CD14-positive monocyte (primary cell): ENCODE data around the gene ARID1B. TPM values are rescaled to one million over a fixed set of nuclear protein-coding genes. Genes with fewer than 3 reads are reported as not detected.

ENCODE experiments used
- DNase-seq, 3 donors: peaks; one replicate each; pipeline ENCODE4 v3.0.0-alpha.2; 2011 to 2022
- H2AFZ ChIP-seq: 2 replicates; pipeline ENCODE4 v1.6.0; 2012; ENCODE audit warnings: mild to moderate bottlenecking, low read depth, low read length, inconsistent platforms; ENCODE audit not compliant: insufficient read depth, poor library complexity, severe bottlenecking
- H3K27ac ChIP-seq, 2 donors: 1 replicate in 1 of 2; 2 replicates in 1 of 2; pipeline ENCODE4 v1.5.1; 2012 to 2013; ENCODE audit warnings: low read length in 2 of 2, control low read depth in 1 of 2, inconsistent platforms in 1 of 2, low read depth in 1 of 2, mild to moderate bottlenecking in 1 of 2
- H3K27me3 ChIP-seq, 2 donors: one replicate each; pipeline versions ENCODE4 v1.6.0 to v1.6.1; 2011 to 2013; ENCODE audit warnings: low read length in 2 of 2; ENCODE audit not compliant: control insufficient read depth in 2 of 2, insufficient read depth in 2 of 2
- H3K36me3 ChIP-seq, 2 donors: replicated peaks in 1 of 2; 1 replicate in 1 of 2; 2 replicates in 1 of 2; pipeline versions ENCODE4 v1.5.1 to v1.6.1; 2012 to 2013; ENCODE audit warnings: low read length in 2 of 2, control low read depth in 1 of 2, inconsistent platforms in 1 of 2, mild to moderate bottlenecking in 1 of 2; ENCODE audit not compliant: insufficient read depth in 2 of 2, control insufficient read depth in 1 of 2
- H3K4me1 ChIP-seq, 2 donors: 1 replicate in 1 of 2; 2 replicates in 1 of 2; pipeline versions ENCODE4 v1.5.1 to v1.6.1; 2012 to 2013; ENCODE audit warnings: low read length in 2 of 2, control low read depth in 1 of 2, inconsistent platforms in 1 of 2, mild to moderate bottlenecking in 1 of 2, moderate library complexity in 1 of 2; ENCODE audit not compliant: insufficient read depth in 2 of 2, control insufficient read depth in 1 of 2
- H3K4me2 ChIP-seq: replicated peaks from 2 replicates; pipeline ENCODE3; 2012; ENCODE audit warnings: low read length, moderate library complexity, mild to moderate bottlenecking; ENCODE audit not compliant: poor library complexity, severe bottlenecking; ENCODE audit errors: extremely low read depth
- H3K4me3 ChIP-seq, 3 experiments: fragments of 200-600 bp in 1 of 3; sonication (generic) in 1 of 3; replicated peaks in 1 of 3; 1 replicate in 2 of 3; 2 replicates in 1 of 3; pipeline ENCODE4 v1.5.1; 2011 to 2013; ENCODE audit warnings: low read length in 3 of 3, mild to moderate bottlenecking in 3 of 3, control low read depth in 2 of 3, low read depth in 2 of 3, inconsistent platforms in 1 of 3, moderate library complexity in 1 of 3
- H3K79me2 ChIP-seq: 2 replicates; pipeline ENCODE4 v1.6.0; 2012; ENCODE audit warnings: mild to moderate bottlenecking, control low read depth, inconsistent platforms, low read length, moderate library complexity; ENCODE audit not compliant: insufficient read depth
- H3K9ac ChIP-seq: 2 replicates; pipeline ENCODE4 v1.6.0; 2017; ENCODE audit warnings: low read length, mild to moderate bottlenecking; ENCODE audit not compliant: insufficient read depth, poor library complexity, severe bottlenecking
- H3K9me3 ChIP-seq, 2 donors: replicated peaks in 1 of 2; 1 replicate in 1 of 2; 2 replicates in 1 of 2; pipeline versions ENCODE4 v1.5.1 to v1.6.1; 2012 to 2013; ENCODE audit warnings: low read length in 2 of 2, control low read depth in 1 of 2; ENCODE audit not compliant: control insufficient read depth in 1 of 2, insufficient read depth in 1 of 2
- H4K20me1 ChIP-seq: 2 replicates; pipeline ENCODE4 v1.6.0; 2012; ENCODE audit warnings: mild to moderate bottlenecking, low read length, control low read depth, moderate library complexity; ENCODE audit not compliant: insufficient read depth
- H3K27ac Mint-ChIP-seq, 7 donors: one replicate each; pipeline ENCODE4 v1.8.0; 2020; ENCODE audit warnings: mild to moderate bottlenecking in 7 of 7, mixed read lengths in 7 of 7, moderate library complexity in 6 of 7, inconsistent platforms in 2 of 7
- H3K27me3 Mint-ChIP-seq, 3 donors: one replicate each; pipeline ENCODE4 v1.8.0; 2021 to 2022; ENCODE audit warnings: low read depth in 3 of 3, mild to moderate bottlenecking in 3 of 3, mixed read lengths in 3 of 3, moderate library complexity in 3 of 3, inconsistent platforms in 1 of 3
- H3K36me3 Mint-ChIP-seq, 2 donors: one replicate each; pipeline ENCODE4 v1.8.0; 2020; ENCODE audit warnings: mixed read lengths in 2 of 2, inconsistent platforms in 1 of 2, mild to moderate bottlenecking in 1 of 2
- H3K4me1 Mint-ChIP-seq: one replicate; pipeline ENCODE4 v1.8.0; 2020; ENCODE audit warnings: mild to moderate bottlenecking, mixed read lengths
- H3K4me3 Mint-ChIP-seq, 2 donors: one replicate each; pipeline ENCODE4 v1.8.0; 2020; ENCODE audit warnings: mild to moderate bottlenecking in 2 of 2, mixed read lengths in 2 of 2, moderate library complexity in 1 of 2
- H3K9me3 Mint-ChIP-seq, 7 donors: one replicate each; pipeline ENCODE4 v1.8.0; 2020 to 2022; ENCODE audit warnings: mixed read lengths in 7 of 7, mild to moderate bottlenecking in 6 of 7, moderate library complexity in 6 of 7, inconsistent platforms in 2 of 7
- WGBS: methylation state at CpG from one replicate; pipeline ENCODE4 v1.1.5; 2013; ENCODE audit warnings: missing lambda C conversion rate; ENCODE audit not compliant: insufficient coverage; 5-methylcytosine and 5-hydroxymethylcytosine counted together
- intact Hi-C, 2 donors: fragments of 100-400 bp; cut with micrococcal nuclease; formaldehyde crosslinking; loops; one replicate each; pipeline versions ENCODE4 v1.15.0 to v1.15.1; 2023
- polyA plus RNA-seq, 3 donors: library from polyadenylated mRNA; depleted of rRNA in 1 of 3; unstranded in 2 of 3; stranded (reverse) in 1 of 3; fragments of 300-500 nt in 2 of 3; fragments of >200 nt in 1 of 3; fragmentation: Illumina TruSeq in 2 of 3; gene quantifications; 1 replicate in 2 of 3; 2 replicates in 1 of 3; pipeline ENCODE4 v1.2.3, GENCODE V29; 2012 to 2021
- TF ChIP-seq, protein P1 (sequence below): fragments of 200-600 bp; IDR thresholded peaks from one replicate; pipeline ENCODE4 v1.8.0; 2022; ENCODE audit warnings: antibody characterized with exemption, mild to moderate bottlenecking

ARID1B gene
- polyA plus RNA-seq, 3 donors, result 3.2 to 22.1 (median 3.8) TPM

DNA sequence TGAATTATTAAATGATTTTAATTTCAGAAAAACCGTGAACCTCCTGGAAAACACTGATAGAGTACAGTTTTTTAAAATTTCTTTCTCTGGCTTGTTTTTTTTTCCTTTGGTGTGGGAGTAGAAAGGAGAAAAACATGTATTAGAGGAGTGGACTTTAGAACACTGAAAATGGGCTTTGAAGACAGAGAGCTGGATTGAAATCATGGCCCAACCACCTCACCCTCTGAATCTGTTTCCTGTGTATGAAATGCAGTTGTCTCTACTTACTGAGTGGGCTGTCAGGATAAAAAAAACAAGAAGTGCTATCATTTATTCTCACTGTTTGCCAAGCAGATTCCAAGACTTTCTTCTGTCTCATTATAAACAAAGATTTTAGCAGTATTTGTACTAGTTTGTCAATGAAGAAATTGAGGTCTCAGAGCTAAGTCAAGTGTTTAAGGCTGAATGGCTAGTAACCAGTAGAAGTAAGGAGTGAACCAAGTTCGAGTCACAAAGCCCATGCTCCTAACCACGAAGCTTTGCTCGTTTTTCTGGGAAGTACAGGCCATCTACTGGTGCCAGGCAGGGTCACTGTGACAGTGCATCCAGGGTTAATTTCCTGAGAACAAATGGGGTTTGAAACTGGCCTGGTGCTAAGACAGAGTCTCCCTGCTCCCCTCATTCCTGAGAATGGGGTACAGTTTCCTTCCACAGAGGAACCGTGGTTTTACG lies 289.8 kb downstream of the ARID1B start:
- peaks cover 3% of the 10 kb centered on the region for H3K79me2 ChIP-seq
- no peaks in the 10 kb centered on the region for H3K36me3 ChIP-seq
- no peaks in the 10 kb centered on the region for H3K27me3 ChIP-seq
- no peak for DNase-seq
- no peak overlapping the region for H2AFZ ChIP-seq
- Mint-ChIP-seq H3K27ac (no peak overlapping the region), H3K9me3 (no peaks in the 10 kb centered on the region), H3K4me3 (no peak overlapping the region), H3K27me3 (no peaks in the 10 kb centered on the region), H3K4me1 (peaks cover 19% of the 10 kb centered on the region), H3K36me3 (peaks cover 5 to 9% of the 10 kb centered on the region in 2 donors)
- TF ChIP-seq, protein P1, sequence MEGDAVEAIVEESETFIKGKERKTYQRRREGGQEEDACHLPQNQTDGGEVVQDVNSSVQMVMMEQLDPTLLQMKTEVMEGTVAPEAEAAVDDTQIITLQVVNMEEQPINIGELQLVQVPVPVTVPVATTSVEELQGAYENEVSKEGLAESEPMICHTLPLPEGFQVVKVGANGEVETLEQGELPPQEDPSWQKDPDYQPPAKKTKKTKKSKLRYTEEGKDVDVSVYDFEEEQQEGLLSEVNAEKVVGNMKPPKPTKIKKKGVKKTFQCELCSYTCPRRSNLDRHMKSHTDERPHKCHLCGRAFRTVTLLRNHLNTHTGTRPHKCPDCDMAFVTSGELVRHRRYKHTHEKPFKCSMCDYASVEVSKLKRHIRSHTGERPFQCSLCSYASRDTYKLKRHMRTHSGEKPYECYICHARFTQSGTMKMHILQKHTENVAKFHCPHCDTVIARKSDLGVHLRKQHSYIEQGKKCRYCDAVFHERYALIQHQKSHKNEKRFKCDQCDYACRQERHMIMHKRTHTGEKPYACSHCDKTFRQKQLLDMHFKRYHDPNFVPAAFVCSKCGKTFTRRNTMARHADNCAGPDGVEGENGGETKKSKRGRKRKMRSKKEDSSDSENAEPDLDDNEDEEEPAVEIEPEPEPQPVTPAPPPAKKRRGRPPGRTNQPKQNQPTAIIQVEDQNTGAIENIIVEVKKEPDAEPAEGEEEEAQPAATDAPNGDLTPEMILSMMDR, result no peak
- WGBS, result 29% methylated on average over 4 of the region's 6 CpGs
- peaks cover 21% of the 10 kb centered on the region for H4K20me1 ChIP-seq
- H3K4me2 ChIP-seq, result no peak overlapping the region
- H3K9me3 ChIP-seq, result no peaks in the 10 kb centered on the region
- H3K4me3 ChIP-seq, result no peak overlapping the region
- H3K9ac ChIP-seq, result no peak overlapping the region
- peaks cover 0 to 4% of the 10 kb centered on the region in 2 donors for H3K4me1 ChIP-seq
- H3K27ac ChIP-seq, result no peak overlapping the region
- intact Hi-C loops, result no loop called here

DNA sequence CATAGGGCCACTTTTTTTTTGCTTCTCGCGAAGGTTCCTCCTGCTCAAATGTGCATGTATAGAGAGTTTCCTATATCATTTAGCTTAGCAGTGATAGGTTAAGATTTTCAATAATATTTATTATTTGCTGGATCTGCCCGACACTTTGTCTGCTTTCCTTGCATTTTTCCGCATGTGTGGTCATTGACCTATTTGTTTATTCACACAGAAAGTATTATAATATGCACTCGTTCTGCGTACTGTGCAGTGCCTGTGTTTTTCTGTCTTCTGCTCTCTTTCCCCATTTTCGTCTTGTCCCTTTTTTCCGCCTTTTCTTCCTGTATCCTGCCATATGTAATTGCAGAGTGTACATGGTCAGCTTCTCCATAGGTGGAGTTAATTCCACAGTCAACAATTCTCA lies 290.3 kb downstream of the ARID1B start:
- Mint-ChIP-seq H3K4me1 (peaks cover 20% of the 10 kb centered on the region), H3K27ac (no peak overlapping the region), H3K36me3 (peaks cover 3 to 4% of the 10 kb centered on the region in 2 donors), H3K27me3 (no peaks in the 10 kb centered on the region), H3K4me3 (no peak overlapping the region), H3K9me3 (no peaks in the 10 kb centered on the region)
- intact Hi-C loops, result no loop called here
- Histone ChIP-seq H2AFZ (no peak overlapping the region), H3K27me3 (no peaks in the 10 kb centered on the region), H3K9me3 (no peaks in the 10 kb centered on the region), H3K27ac (no peak overlapping the region), H3K4me3 (no peak overlapping the region), H3K4me1 (peaks cover 0 to 4% of the 10 kb centered on the region in 2 donors), H4K20me1 (peaks cover 21% of the 10 kb centered on the region), H3K4me2 (no peak overlapping the region), H3K79me2 (peaks cover 3% of the 10 kb centered on the region), H3K36me3 (no peaks in the 10 kb centered on the region), H3K9ac (no peak overlapping the region)
- 100% methylated on average over 2 of the region's 8 CpGs for WGBS
- no peak for DNase-seq
- TF ChIP-seq, protein P1, result no peak
